HG02840 (cell line): ENCODE measurements around the gene SLC25A48.
"Not testable (repeated sequence)": the region's sequence is repeated elsewhere in the genome, so short reads cannot be mapped to it uniquely, and the experiment has no call there.

ENCODE experiments used
- ATAC-seq: cut with Tn5 transposase; IDR thresholded peaks from one replicate; pipeline ENCODE4 v1.9.1; 2021; ENCODE audit warnings: mild to moderate bottlenecking, moderate library complexity, moderate number of reproducible peaks; ENCODE audit not compliant: unreplicated experiment, low FRiP score

SLC25A48 gene

GRCh38 chr5:135851915-135852845 lies 17.7 kb downstream of the SLC25A48 start:
- no peak for ATAC-seq

- ATAC-seq = no peak
These were observed 23.3 kb downstream of the SLC25A48 start for GRCh38 chr5:135857630-135858311.

GRCh38 chr5:135859186-135859585 lies 24.7 kb downstream of the SLC25A48 start:
- ATAC-seq = not testable (repeated sequence)

GRCh38 chr5:135859641-135860040 lies 25.2 kb downstream of the SLC25A48 start:
- no peak for ATAC-seq

- no peak for ATAC-seq
These were observed 27.2 kb downstream of the SLC25A48 start for GRCh38 chr5:135861641-135862040.

GRCh38 chr5:135862086-135862485 lies 27.6 kb downstream of the SLC25A48 start:
- ATAC-seq = no peak

- no peak for ATAC-seq
These were observed 28.3 kb downstream of the SLC25A48 start for GRCh38 chr5:135862744-135863143.

GRCh38 chr5:135864503-135865435 lies 30.3 kb downstream of the SLC25A48 start:
- ATAC-seq = no peak

GRCh38 chr5:135866016-135866415 lies 31.6 kb downstream of the SLC25A48 start:
- ATAC-seq = no peak

GRCh38 chr5:135867599-135867998 lies 33.1 kb downstream of the SLC25A48 start:
- no peak for ATAC-seq

- no peak for ATAC-seq
These were observed 34.2 kb downstream of the SLC25A48 start for GRCh38 chr5:135868681-135869080.

GRCh38 chr5:135869276-135869675 lies 34.8 kb downstream of the SLC25A48 start:
- ATAC-seq = no peak

GRCh38 chr5:135869935-135870334 lies 35.5 kb downstream of the SLC25A48 start:
- no peak for ATAC-seq

GRCh38 chr5:135871268-135871915 lies 36.9 kb downstream of the SLC25A48 start:
- no peak for ATAC-seq

GRCh38 chr5:135873831-135874230 lies 39.4 kb downstream of the SLC25A48 start:
- no peak for ATAC-seq

- ATAC-seq = no peak
These were observed 40.0 kb downstream of the SLC25A48 start for GRCh38 chr5:135874461-135874860.

GRCh38 chr5:135875567-135875966 lies 41.1 kb downstream of the SLC25A48 start:
- no peak for ATAC-seq

- no peak for ATAC-seq
These were observed 41.7 kb downstream of the SLC25A48 start for GRCh38 chr5:135876146-135876545.

GRCh38 chr5:135877570-135878155 lies 43.2 kb downstream of the SLC25A48 start:
- ATAC-seq = no peak

GRCh38 chr5:135878156-135878620 lies 43.7 kb downstream of the SLC25A48 start:
- no peak for ATAC-seq
